ENCODE measurements around the gene ZNF785. TPM values are rescaled to one million over a fixed set of nuclear protein-coding genes. Genes with fewer than 3 reads are reported as not detected.

ZNF785 gene
- total and polyA plus RNA-seq, 2 of the 13 experiments (the other 11 are each of a cell fraction or from before 2014, with no cell fraction given), result 0.01 TPM; not detected in 1

- no peak for TF ChIP-seq HOMEZ (CRISPR knock-in tag; IDR thresholded peaks at IDR 0.05; ENCODE audit: low read depth)
- TF ChIP-seq ZNF512 (CRISPR knock-in tag; IDR thresholded peaks at IDR 0.05), result peak; percentile 67; the same call in 1 of the 2 replicates
- peak; percentile 83; the same call in 1 of the 2 replicates for TF ChIP-seq NFKB2 (CRISPR knock-in tag; IDR thresholded peaks at IDR 0.05; ENCODE audit: borderline replicate concordance)
- TF ChIP-seq PHF20 (CRISPR knock-in tag; IDR thresholded peaks at IDR 0.05), result peak; percentile 82
- TF ChIP-seq ZFP1 (CRISPR knock-in tag; IDR thresholded peaks at IDR 0.05), result peak; percentile 72; the same call in 1 of the 2 replicates
- TF ChIP-seq KDM1A (CRISPR knock-in tag; IDR thresholded peaks at IDR 0.05), result no peak; the same call in 1 of the 2 replicates
- no peak for TF ChIP-seq ZNF549 (CRISPR knock-in tag; IDR thresholded peaks at IDR 0.05)
- TF ChIP-seq SYNCRIP (IDR thresholded peaks at IDR 0.05; ENCODE audit: insufficient read depth, low read depth, low read length), result no peak
- TF ChIP-seq MZF1 (CRISPR knock-in tag; IDR thresholded peaks at IDR 0.05; ENCODE audit: borderline replicate concordance), result peak; percentile 82; the same call in 1 of the 2 replicates
- no peak for TF ChIP-seq REL (CRISPR knock-in tag; conservative IDR thresholded peaks at IDR 0.05)
- peak; percentile 98 for TF ChIP-seq UBTF (CRISPR knock-in tag; IDR thresholded peaks at IDR 0.05)
- peak; percentile 54; the same call in 1 of the 2 replicates for TF ChIP-seq PRDM10 (CRISPR knock-in tag; IDR thresholded peaks at IDR 0.05; ENCODE audit: low read depth)
- no peak for TF ChIP-seq CREB3 (CRISPR knock-in tag; IDR thresholded peaks at IDR 0.05)
- TF ChIP-seq TERF1 (CRISPR knock-in tag; IDR thresholded peaks at IDR 0.05), result no peak
- TF ChIP-seq ZNF136 (CRISPR knock-in tag; IDR thresholded peaks at IDR 0.05; ENCODE audit: low read depth), result 0 out of 2 replicates have a peak, but pooled peaks have one; percentile 3
- no peak for TF ChIP-seq NFIC (IDR thresholded peaks at IDR 0.05; ENCODE audit: low read length)
Measured at GRCh38 chr16:30534368-30535105, 51.0 kb downstream of the ZNF785 start, which contains the start of gene ZNF747 (continued).
